Activated CD8-positive, alpha-beta T cell treated with anti-CD3 and anti-CD28 coated beads for 36 hours (primary cell): ENCODE results near the gene USP5. TPM values are rescaled to one million over a fixed set of nuclear protein-coding genes. Genes with fewer than 3 reads are reported as not detected.

Experiments used
- ATAC-seq: fragments of 200-7000 bp; cut with Tn5 transposase; one replicate; pipeline ENCODE4 v1.10.0; 2021; ENCODE audit warnings: mild to moderate bottlenecking, moderate library complexity
- CTCF ChIA-PET: fragments of 350-600 bp; sonication (Branson Sonifier 250); formaldehyde crosslinking; loops from one replicate; lab custom pipeline; 2021; ENCODE audit warnings: antibody characterized with exemption; lab: Charles Lee
- POLR2A ChIA-PET: fragments of 350-600 bp; sonication (Branson Sonifier 250); formaldehyde crosslinking; loops from one replicate; lab custom pipeline; 2021; ENCODE audit warnings: antibody characterized with exemption; lab: Charles Lee
- DNase-seq: peaks from one replicate; pipeline ENCODE4 v3.0.0-alpha.2; 2020
- H3K27ac Mint-ChIP-seq: one replicate; pipeline ENCODE4 v1.8.0; 2021; ENCODE audit warnings: mild to moderate bottlenecking, mixed read lengths
- H3K27me3 Mint-ChIP-seq: one replicate; pipeline ENCODE4 v1.8.0; 2021; ENCODE audit warnings: mixed read lengths
- H3K36me3 Mint-ChIP-seq: one replicate; pipeline ENCODE4 v1.8.0; 2021; ENCODE audit warnings: low read depth, mixed read lengths
- H3K4me1 Mint-ChIP-seq: one replicate; pipeline ENCODE4 v1.8.0; 2021; ENCODE audit warnings: low read depth, mixed read lengths
- H3K4me3 Mint-ChIP-seq: one replicate; pipeline ENCODE4 v1.8.0; 2021; ENCODE audit warnings: mild to moderate bottlenecking, moderate library complexity, mixed read lengths
- H3K9me3 Mint-ChIP-seq: one replicate; pipeline ENCODE4 v1.8.0; 2021; ENCODE audit warnings: mixed read lengths
- intact Hi-C: fragments of 100-400 bp; cut with micrococcal nuclease; formaldehyde crosslinking; loops from one replicate; pipeline ENCODE4 v1.10.0; 2022
- total RNA-seq, 2 experiments: library from RNA; stranded (reverse); gene quantifications; one replicate each; pipeline ENCODE4 v1.2.3, GENCODE V29; 2021
- TF ChIP-seq, protein P1 (sequence below): fragments of 200-600 bp; IDR thresholded peaks from one replicate; pipeline ENCODE4 v1.8.0; 2022; ENCODE audit warnings: antibody characterized with exemption, mild to moderate bottlenecking

The USP5 gene
- total RNA-seq, 2 experiments from 2014 or later, result 109 to 112 TPM

DNA sequence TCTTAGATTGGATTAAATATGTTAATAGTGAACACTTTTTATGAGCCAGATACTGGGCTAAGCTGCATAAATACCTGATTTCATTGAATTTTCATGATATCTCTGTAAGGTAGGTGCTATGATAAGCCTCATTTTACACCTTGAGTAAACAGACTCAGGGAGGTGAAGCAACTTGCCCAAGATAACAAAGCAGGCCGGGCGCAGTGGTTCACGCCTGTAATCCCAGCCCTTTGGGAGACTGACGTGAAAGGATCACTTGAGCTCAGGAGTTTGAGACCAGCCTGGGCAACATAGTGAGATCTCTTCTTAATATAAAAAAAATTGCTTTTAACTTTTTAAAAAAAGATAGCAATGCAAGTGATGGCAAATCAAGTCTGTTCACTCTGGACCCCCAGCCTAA lies 9.9 kb upstream of the USP5 start:
- TF ChIP-seq, protein P1, sequence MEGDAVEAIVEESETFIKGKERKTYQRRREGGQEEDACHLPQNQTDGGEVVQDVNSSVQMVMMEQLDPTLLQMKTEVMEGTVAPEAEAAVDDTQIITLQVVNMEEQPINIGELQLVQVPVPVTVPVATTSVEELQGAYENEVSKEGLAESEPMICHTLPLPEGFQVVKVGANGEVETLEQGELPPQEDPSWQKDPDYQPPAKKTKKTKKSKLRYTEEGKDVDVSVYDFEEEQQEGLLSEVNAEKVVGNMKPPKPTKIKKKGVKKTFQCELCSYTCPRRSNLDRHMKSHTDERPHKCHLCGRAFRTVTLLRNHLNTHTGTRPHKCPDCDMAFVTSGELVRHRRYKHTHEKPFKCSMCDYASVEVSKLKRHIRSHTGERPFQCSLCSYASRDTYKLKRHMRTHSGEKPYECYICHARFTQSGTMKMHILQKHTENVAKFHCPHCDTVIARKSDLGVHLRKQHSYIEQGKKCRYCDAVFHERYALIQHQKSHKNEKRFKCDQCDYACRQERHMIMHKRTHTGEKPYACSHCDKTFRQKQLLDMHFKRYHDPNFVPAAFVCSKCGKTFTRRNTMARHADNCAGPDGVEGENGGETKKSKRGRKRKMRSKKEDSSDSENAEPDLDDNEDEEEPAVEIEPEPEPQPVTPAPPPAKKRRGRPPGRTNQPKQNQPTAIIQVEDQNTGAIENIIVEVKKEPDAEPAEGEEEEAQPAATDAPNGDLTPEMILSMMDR, result no peak
- H3K9me3 Mint-ChIP-seq, result no peaks in the 10 kb centered on the region
- H3K27ac Mint-ChIP-seq, result no peak overlapping the region
- ChIA-PET CTCF (interaction anchor here (0.7 to 2.0 kb wide), 5 partner anchors 9 to 89 kb away, joined by 3 to 5 read pairs (median 3); partner anchors contain the start of genes CDCA3, MLF2 and USP5), POLR2A (interaction anchor here (1.4 to 2.8 kb wide), 4 partner anchors 9 to 118 kb away, joined by 4 to 10 read pairs (median 6); partner anchors contain the start of genes CDCA3, COPS7A, TPI1 and USP5)
- ATAC-seq (no peak), DNase-seq (no peak)
- intact Hi-C loops, result no loop called here
- no peaks in the 10 kb centered on the region for H3K4me1 Mint-ChIP-seq
- peaks cover 6% of the 10 kb centered on the region for H3K36me3 Mint-ChIP-seq
- H3K27me3 Mint-ChIP-seq, result no peaks in the 10 kb centered on the region
- no peak overlapping the region for H3K4me3 Mint-ChIP-seq

DNA sequence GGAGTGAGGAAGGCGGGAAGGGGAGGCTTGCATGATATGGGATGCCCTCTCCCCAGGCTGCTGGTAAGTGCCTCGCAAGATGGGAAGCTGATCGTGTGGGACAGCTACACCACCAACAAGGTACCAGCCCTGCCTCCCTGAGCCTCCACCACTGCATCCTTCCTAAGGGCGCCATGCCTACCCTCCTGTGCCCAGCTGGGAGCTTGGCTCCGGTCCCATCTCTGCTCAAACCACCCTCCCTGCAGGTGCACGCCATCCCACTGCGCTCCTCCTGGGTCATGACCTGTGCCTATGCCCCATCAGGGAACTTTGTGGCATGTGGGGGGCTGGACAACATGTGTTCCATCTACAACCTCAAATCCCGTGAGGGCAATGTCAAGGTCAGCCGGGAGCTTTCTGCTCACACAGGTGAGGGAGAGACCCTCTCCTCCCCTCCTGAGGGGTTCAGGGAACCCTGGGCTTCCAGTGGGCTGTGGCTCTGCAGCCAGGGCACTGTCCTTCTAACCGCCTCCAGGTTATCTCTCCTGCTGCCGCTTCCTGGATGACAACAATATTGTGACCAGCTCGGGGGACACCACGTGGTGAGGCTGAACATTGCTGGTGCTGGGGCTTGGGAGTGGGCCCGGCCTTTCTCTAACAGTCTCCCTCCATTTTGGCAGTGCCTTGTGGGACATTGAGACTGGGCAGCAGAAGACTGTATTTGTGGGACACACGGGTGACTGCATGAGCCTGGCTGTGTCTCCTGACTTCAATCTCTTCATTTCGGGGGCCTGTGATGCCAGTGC lies 8.6 kb upstream of the USP5 start:
- POLR2A ChIA-PET, result interaction anchor here (0.8 to 2.8 kb wide), 5 partner anchors 8 to 90 kb away, joined by 3 to 10 read pairs (median 4); partner anchors contain the start of genes CDCA3, MLF2, TPI1 and USP5
- no peak for DNase-seq
- Mint-ChIP-seq H3K27me3 (no peaks in the 10 kb centered on the region), H3K36me3 (peaks cover 12% of the 10 kb centered on the region), H3K4me1 (no peaks in the 10 kb centered on the region), H3K9me3 (no peaks in the 10 kb centered on the region), H3K27ac (no peak overlapping the region), H3K4me3 (no peak overlapping the region)
- peak; percentile 31 for ATAC-seq
- CTCF ChIA-PET, result interaction anchor here (0.8 to 2.5 kb wide), 7 partner anchors 8 to 90 kb away, joined by 3 to 18 read pairs (median 3); partner anchors contain the start of gene MLF2
- TF ChIP-seq, protein P1, result no peak
- intact Hi-C loops, result no loop called here

DNA sequence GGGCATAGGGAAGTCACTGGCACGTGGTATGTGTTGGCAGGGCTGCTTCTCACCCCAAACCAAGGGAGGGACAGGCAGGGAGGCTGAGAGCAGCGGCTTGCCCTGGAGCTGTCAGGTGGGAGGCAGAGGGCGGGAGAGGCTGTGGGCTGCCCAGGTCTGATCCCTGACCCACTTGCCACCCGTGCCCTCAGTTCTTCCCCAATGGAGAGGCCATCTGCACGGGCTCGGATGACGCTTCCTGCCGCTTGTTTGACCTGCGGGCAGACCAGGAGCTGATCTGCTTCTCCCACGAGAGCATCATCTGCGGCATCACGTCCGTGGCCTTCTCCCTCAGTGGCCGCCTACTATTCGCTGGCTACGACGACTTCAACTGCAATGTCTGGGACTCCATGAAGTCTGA lies 6.6 kb upstream of the USP5 start:
- no peak for ATAC-seq
- peaks cover 25% of the 10 kb centered on the region for H3K36me3 Mint-ChIP-seq
- H3K4me3 Mint-ChIP-seq, result no peak overlapping the region
- no peaks in the 10 kb centered on the region for H3K27me3 Mint-ChIP-seq
- no peaks in the 10 kb centered on the region for H3K9me3 Mint-ChIP-seq
- peaks cover 12% of the 10 kb centered on the region for H3K4me1 Mint-ChIP-seq
- CTCF ChIA-PET, result interaction anchor here (1.0 to 2.5 kb wide), 4 partner anchors 10 to 93 kb away, joined by 3 to 18 read pairs (median 4); partner anchors contain the start of genes MLF2 and SPSB2
- POLR2A ChIA-PET, result interaction anchor here (0.7 kb wide), 1 partner anchor 14 kb away, joined by 3 read pairs; no protein-coding TSS in a partner anchor
- intact Hi-C loops, result no loop called here
- H3K27ac Mint-ChIP-seq, result no peak overlapping the region
- TF ChIP-seq, protein P1, result no peak
- no peak for DNase-seq

DNA sequence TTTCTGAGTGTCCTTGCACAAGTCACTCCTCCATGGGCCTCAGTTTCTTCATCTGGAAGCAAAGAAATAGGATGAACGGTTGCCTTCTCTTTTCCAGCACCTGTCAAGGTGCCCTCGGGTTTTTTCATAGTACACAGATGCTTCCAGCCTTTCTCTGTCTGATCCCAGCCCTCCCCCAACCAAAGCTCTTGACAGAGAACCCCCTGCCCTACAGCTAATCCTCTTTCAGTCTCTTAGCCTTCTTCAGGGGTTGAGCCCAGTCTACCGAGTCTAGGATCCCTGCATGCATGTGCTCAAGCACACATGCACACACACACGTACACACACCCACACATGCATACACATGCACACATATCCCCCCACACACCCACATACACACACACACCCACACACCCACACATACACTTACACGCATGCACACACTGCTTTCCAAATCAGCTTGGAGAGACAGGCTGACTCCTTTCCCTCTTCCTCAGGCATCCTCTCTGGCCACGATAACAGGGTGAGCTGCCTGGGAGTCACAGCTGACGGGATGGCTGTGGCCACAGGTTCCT lies 5.6 kb upstream of the USP5 start:
- H3K4me3 Mint-ChIP-seq, result no peak overlapping the region
- CTCF ChIA-PET, result interaction anchor here (1.2 kb wide), 1 partner anchor 22 kb away, joined by 3 read pairs; no protein-coding TSS in a partner anchor
- H3K27me3 Mint-ChIP-seq, result no peaks in the 10 kb centered on the region
- intact Hi-C loops, result no loop called here
- H3K9me3 Mint-ChIP-seq, result no peaks in the 10 kb centered on the region
- peaks cover 26% of the 10 kb centered on the region for H3K36me3 Mint-ChIP-seq
- peaks cover 14% of the 10 kb centered on the region for H3K4me1 Mint-ChIP-seq
- DNase-seq (no peak), ATAC-seq (no peak)
- H3K27ac Mint-ChIP-seq, result no peak overlapping the region
- TF ChIP-seq, protein P1, result no peak
- POLR2A ChIA-PET, result interaction anchor here (0.5 to 11.4 kb wide), 3 partner anchors 22 to 158 kb away, joined by 3 to 218 read pairs (median 3); partner anchors contain the start of genes SPSB2 and TPI1
